GM19025 (cell line): ENCODE data around the gene INPP5F.
"Not testable (repeated sequence)": the region's sequence is repeated elsewhere in the genome, so short reads cannot be mapped to it uniquely, and the experiment has no call there.

Source experiments
- ATAC-seq: cut with Tn5 transposase; IDR thresholded peaks from one replicate; pipeline ENCODE4 v1.9.1; 2021; ENCODE audit warnings: mild to moderate bottlenecking, low read depth, moderate library complexity; ENCODE audit not compliant: unreplicated experiment

Gene INPP5F

GRCh38 chr10:119703903-119704508, 21.8 kb upstream of the INPP5F start:
- no peak for ATAC-seq

DNA sequence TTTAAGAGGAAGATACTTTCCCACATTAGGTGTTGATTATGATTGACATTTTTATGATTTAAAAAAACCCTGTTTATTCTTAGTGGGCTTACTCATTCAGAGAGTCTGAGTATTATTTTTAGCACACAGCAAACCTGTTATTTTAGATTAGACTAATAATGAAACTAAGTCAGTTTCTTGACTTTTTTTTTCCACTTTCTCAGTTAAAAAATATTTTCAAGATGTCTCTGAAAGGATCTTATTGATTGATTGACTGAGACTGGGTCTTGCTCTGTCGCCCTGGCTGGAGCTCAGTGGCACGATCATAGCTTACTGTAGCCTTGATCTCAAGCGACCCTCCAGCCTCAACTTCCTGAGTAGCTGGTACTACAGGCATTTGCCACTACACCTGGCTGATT, 20.4 kb upstream of the INPP5F start:
- peak; percentile 45 for ATAC-seq

DNA sequence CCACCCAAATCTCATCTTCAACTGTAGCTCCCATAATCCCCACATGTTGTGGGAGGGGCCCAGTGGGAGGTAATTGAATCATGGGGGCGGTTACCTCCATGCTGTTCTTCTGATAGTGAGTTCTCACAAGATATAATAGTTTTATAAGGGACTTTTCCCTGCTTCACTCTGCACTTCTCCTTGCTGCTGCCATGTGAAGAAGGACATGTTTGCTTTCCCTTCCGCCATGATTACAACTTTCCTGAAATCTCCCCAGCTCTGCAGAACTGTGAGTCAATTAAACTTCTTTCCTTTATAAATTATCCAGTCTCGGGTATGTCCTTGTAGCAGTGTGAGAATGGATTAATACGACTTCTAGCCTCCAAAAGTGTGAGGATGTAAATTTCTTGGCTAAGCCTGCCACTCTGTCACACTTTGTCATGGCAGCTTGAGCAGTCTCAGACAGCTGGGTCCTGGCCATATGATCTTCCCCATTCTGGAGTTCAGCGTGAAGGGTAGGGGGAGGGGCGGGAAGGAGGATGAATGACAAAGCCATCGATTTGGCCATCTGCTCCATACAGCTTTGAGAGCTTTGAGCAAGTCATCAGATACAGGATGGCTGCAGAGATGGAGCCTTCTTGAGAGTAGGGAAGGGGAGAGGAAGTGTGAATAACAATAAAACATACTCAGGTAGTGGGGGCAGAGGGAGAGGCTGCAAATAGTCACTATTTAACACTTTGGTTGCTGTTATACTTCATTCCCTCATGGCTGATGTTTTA, 19.1 kb upstream of the INPP5F start:
- ATAC-seq, result no peak

GRCh38 chr10:119707331-119707730, 18.5 kb upstream of the INPP5F start:
- not testable (repeated sequence) for ATAC-seq

DNA sequence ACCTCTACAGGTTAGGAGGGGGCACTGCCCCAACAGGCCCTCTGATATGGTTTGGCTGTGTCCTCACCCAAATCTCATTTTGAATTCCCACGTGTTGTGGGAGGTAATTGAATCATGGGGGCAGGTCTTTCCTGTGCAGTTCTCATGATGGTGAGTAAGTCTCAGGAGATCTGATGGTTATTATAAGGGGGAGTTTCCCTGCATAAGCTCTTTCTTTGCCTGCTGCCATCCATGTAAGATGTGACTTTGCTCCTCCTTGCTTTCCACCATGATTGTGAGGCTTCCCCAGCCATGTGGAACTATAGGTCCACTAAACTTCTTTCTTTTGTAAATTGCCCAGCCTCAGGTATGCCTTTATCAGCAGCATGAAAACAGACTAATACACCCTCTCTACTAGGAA, 14.9 kb upstream of the INPP5F start:
- not testable (repeated sequence) for ATAC-seq

DNA sequence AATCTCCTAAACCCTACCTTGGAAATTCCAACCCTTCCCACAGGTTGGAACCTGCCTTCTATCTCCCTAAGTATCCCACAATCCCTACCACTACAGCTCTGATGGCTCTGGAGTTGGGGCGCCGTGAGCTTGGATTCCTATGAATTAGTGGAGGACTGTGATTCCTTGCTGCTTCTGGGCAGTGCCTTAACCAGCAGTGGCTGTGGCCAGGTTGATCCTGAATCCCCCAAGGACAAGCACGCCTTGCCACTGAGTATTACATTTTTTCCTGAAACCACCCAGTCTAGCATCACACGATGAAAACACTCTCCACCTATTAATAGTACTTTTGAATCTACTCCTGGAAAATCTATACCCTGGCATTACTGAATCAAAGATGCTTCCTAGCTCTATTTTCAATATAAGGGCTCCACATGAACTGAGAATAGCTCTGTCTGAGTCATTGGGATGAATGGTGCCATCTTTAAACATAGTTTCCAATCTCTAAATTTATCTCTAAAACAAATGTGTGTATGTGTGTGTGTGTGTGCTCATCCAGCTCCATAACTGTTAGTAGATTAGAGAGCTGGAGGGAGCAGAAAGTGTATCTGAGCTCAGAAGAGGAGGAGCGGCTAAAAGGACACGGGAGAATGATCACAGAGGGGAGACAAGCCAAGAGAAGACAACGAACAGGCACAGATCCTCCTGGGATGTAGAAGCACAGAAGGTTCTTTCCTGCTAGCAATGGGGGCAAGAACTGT, 11.9 kb upstream of the INPP5F start:
- no peak for ATAC-seq

DNA sequence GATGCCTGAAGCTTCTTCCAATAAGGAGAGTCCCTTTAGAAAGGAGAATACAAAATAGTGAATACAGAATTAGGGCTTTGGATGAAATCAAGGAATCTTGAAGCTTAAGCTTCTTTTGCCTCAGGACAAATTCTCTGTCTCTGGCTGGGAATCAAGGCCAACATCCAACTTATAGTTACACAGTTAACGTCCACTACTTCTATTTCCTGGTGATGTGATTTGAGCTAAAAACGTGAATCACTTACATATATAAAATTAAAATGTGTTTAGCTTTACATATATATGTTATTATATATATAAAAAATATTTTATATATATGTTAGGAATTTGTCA, 11.4 kb upstream of the INPP5F start:
- no peak for ATAC-seq

- no peak for ATAC-seq
Measured at GRCh38 chr10:119715628-119716505, 10.0 kb upstream of the INPP5F start.

DNA sequence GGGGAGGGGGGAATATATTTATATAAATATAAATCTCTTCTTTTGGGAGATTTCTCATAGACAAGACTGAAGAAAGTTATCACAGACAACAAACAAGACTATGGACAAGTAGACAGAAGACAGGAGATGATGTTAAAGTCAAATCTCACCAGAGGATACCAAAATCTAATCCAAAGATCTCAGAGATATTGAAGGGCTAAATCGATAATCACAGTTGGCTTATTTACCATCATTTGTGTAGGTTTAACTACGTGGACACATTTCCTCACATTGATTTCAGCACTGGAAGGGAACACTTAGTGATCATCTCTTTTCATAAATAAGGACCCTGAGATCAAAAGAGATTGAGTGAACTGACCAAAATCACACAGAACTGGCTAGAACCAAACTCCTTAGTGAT, 2.7 kb upstream of the INPP5F start:
- ATAC-seq, result no peak

DNA sequence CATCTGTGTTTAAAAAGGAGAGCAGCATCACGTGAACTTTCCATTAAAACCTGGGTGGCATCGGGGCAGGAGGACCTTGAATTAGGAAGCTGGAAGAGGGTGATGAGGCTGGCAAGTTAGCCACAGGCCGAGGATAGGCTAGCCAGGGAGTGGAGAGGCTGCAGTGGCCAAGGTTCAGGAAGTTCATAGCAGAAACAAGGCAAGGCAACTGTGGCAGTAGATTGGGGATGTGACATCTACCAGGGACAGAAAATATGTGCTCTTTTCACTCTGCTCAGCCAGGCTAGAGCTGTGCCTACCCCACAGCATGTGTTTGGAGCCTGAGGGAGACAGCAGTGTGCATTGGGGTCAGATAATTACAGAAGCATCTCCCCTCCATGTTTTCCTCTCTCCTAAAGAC, 2.2 kb upstream of the INPP5F start:
- ATAC-seq, result no peak

DNA sequence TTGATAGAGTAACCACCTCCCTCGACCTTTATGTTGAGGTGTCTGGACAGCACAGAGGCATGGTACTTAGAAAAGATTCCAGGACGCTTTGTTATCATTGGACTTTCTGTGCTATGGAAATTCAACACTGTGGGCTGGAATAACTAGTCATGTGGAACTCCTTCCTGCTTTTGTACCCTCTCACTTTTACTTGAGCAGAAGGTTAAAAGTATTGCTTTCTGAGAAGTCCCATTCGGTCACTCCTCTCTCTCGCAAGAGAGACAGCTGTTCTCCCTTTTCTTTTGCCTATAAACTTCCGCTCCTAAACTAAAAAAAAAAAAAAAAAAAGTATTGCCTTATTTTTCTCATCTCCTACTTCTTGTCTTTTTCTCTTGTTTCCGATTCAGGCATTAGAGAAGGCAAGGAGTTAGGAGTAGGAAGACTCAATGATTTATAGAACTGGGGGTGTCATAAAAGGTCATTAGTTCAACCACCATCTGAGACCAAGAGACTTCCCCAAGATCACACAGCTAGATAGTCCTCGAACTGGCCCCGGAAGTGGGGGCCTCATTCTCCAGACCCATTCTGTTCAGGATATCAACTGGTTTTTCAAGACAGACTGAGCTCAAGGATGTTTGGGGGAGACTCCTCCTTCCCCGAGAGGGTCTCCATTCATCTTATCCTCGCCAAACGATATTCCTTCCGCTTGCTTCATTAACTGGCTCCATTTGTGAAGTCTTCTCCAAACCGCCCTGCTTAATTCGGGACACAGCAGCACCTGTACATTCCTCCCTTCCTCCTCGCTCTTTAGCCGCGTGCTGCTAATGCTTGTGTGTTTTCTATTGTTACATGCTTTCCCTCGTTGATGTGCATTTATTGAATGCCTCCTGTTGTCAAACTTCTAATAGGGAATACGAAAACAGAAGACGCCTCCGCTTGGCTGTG, 995 bp upstream of the INPP5F start:
- ATAC-seq, result no peak

DNA sequence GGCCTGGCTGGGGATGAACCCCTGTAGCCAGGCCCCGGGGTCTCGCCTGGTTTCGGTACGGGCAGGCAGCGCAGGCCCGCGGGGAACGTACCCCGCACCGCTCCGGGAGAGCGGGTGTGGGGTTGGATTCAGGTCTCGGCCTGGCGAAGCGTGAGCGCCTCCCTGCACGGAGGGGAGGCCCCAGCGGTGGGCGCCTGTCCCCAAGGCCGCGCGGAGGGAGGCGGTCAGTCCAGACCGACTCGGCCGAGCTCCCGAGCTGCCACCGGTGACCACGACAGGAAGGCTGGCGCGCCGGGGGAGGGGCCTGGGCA, 378 bp upstream of the INPP5F start:
- no peak for ATAC-seq

DNA sequence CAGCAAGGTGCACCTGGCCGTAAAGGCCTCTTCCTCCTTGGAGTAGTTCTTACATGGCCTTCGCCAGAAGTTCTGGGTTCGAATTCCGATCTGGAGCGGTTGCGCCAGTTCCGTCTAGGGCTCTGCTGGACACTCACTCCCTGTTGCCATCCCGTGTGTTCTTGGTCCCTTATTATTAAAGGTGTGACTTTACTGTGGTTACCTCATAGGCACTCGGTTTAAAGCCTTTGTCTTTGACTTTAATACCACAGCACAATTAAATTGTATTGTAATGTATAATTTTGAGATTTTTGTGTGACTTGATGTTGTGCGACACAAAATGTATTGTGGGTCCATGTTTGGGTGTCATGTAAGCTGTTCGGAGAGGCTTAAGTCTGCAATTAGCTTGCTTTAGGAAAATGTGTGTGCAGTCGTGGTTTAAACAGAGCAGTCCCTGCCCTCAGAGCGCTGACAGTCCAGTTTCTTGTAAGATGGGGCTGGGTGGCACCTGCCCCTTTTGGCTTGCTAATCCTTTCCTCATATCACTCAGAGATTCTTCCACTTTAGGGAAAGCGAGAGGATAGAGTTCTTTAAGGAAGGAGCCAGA, 919 bp downstream of the INPP5F start:
- ATAC-seq, result no peak

GRCh38 chr10:119728172-119728800, 2.4 kb downstream of the INPP5F start:
- no peak for ATAC-seq

GRCh38 chr10:119734396-119735332, 8.8 kb downstream of the INPP5F start:
- no peak for ATAC-seq

DNA sequence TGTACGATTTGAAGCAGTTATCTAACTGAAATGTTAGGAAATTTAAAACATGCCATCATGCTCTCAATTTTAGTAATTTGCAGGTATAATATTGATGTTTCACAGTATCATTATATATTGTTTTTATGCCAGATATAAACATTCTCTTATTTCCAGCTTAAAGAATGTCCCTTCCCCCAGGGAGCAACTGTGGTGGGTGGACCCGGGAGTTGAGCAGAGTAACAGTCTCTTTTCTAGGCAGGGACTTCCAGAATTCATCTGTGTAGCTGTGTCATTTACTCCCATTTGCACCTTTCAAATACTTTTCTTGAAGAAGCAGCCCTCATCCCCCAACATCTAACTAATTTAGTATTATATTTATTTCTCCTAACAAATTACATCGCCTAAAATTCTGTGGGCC, 9.6 kb downstream of the INPP5F start:
- ATAC-seq, result no peak

- no peak for ATAC-seq
Measured at GRCh38 chr10:119736220-119736619, 10.4 kb downstream of the INPP5F start.

DNA sequence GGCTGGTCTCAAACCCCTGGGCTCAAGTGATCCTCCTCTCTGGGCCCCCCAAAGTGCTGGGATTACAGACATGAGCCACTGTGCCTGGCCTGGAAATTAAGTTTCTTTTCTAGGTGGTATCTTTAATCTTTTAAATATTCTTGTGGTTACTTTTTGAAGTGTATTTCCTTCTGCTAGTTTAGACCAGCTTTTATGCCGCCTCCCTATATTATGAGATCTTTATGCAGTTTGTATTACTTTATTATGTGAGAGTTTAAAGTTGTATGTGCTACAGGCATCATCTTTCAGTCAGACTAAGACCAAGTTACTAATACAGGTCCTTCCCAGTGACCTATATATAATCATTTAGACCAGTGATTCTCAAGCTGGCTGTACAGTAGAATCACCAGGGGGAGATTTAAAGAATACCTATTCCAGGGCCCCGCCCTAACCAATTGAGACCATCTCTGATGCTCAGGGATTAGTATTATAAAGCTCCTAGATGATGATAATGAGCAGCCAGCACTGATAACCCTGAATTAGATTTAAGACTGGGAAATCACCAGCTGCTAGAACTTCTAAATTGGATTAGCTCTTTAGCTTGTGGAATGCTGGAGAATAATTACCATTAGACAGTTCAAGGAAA, 11.3 kb downstream of the INPP5F start:
- no peak for ATAC-seq
